Limb (tissue), 2 donors: ENCODE measurements around the gene PPP1R3D.
A peak's percentile ranks its signal among the peaks of the same experiment; 100 is the strongest.
"Not testable (repeated sequence)": the region's sequence is repeated elsewhere in the genome, so short reads cannot be mapped to it uniquely, and the experiment has no call there.

Source experiments
- DNase-seq, 2 donors: peaks; one replicate each; pipeline ENCODE4 v3.0.0-alpha.2; 2016; ENCODE audit errors: extremely low spot score in 2 of 2

Gene PPP1R3D

GRCh38 chr20:59925359-59925758 is 14.7 kb downstream of the PPP1R3D start:
- DNase-seq = no peak

GRCh38 chr20:59923514-59923913 is 16.6 kb downstream of the PPP1R3D start:
- DNase-seq = no peak

DNA sequence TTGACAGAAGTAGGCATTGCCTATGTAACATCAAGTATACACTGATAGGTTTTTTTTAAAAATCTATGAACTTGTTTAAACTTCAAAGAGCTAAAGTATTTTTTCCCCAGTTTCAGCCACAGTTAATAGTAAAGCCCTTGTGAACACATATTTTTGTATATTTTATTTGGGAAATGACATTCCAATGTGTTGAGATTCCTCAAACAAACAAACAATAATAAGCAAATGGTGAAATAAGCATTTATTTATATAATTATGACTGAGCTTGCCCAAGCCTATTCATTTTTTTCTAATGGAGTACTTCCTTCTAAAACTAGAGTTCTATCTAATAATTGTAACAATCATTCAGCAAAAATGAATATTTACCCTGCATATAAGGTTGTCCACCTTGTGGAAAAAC is 19.2 kb downstream of the PPP1R3D start:
- DNase-seq = no peak

GRCh38 chr20:59912609-59913008 is 27.5 kb downstream of the PPP1R3D start:
- no peak for DNase-seq

DNA sequence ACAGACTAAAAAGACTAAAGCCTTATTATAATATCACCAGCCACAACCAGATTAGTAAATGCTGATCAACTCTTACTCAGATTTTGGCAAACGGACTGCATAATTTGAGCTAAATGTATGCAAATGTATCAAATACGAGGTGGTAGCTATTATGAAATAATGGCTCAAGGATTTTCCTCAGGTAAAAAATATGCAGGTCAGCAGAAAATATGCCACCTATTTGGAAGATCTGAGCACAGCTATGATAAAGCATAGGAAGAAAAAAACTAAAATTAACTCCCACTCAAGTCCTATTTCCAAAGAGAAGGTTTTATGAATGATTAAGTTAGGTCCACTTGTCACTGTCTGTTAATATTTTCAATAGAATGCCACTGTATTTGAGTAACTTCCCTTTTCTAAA is 29.1 kb downstream of the PPP1R3D start:
- DNase-seq = no peak

DNA sequence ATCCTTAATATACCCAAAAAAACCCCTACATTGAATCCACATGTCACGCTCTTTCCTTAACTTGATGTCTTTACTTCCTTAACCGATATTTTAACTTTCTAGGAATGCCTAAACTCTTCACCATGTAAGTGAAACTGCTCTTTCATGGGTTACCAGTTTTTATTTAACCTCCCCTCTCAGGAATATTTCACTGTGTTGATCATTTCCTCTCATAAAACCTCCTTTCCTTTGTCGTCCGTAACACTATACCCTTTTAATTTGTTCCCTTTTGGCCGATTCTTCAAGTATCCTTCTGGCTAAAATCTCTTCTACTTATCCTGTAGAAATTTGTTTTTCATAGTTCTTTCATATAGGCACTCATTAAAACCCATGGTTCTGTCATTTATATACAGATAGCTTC is 31.2 kb downstream of the PPP1R3D start:
- no peak for DNase-seq

DNA sequence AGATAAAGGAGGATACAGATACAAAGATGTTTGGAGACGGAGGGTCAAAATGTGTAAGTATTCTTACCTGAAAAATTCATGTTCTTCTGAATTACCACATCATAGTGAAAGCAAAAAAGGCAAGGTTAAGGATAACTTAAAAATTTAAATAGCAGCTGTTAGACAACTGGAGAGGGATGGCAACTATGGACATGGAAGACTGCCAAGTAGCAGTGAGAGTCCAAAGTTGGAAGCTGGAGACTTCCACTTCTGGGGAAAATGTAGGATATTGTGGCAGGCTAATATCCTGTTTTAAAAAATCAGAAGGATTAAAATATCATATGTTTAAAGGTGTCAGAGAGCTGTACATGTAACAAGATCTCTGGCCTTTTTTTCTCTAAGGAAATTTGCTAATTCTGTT is 36.5 kb downstream of the PPP1R3D start:
- peak in 1 of 2 donors; percentile 13 for DNase-seq

DNA sequence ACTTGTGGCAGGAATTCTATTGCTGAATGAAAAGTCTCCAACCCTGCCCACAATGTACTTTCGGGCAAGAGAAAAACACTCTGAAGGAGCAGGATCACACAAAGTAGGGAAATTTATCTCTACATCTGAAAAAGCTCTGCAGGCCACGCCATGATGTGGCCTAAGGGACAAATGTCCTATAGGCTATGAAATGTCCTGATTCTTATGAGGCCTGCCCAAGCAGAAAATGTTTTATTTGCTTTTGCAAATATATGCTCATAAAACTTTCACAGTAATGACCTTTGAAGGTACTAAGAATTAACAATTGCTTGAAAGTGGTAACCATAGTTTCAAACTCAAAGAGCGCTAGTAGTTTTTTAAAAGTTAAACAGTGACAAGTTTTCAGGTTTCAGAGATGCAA is 37.6 kb downstream of the PPP1R3D start:
- DNase-seq = no peak

DNA sequence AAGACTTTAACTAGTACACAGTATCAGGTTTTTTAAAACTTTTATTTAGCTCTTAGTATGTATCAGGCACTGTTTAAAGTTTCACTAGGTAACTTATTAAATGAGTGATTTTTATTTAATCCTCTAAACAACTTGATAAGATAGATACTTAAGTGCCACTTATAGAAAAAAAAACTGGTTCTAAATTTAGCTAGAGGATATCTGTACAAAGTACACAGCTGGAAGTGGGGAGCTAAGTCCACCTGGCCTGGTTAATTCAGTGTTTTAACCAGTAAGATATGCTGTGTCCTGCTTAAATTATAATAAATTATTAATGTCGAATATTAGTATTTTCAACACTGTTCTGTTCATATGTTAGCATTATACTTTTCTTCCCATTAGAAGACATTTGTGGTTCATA is 44.2 kb downstream of the PPP1R3D start:
- DNase-seq = no peak

- DNase-seq = no peak
These were observed 48.5 kb downstream of the PPP1R3D start for GRCh38 chr20:59891581-59891980.

- DNase-seq = not testable (repeated sequence)
These were observed 50.1 kb downstream of the PPP1R3D start for GRCh38 chr20:59890035-59890434.

- DNase-seq = no peak
These were observed 52.1 kb downstream of the PPP1R3D start for GRCh38 chr20:59888050-59888449.
